Posterior cingulate gyrus (tissue), 11 donors: Measurements from ENCODE around the gene DLGAP1.
"Not testable (repeated sequence)": the region's sequence is repeated elsewhere in the genome, so short reads cannot be mapped to it uniquely, and the experiment has no call there.

Experiments
- DNase-seq, 10 donors: peaks; one replicate each; pipeline versions ENCODE4 v3.0.0 to v3.0.0-alpha.2; 2020 to 2021; ENCODE audit warnings: mixed read lengths in 3 of 10
- intact Hi-C: fragments of 100-400 bp; cut with DNase I; formaldehyde crosslinking; loops from one replicate; pipeline ENCODE4 v1.15.1; 2023

The DLGAP1 gene

GRCh38 chr18:4394700-4395099 is 60.4 kb downstream of the DLGAP1 start:
- intact Hi-C loops: no loop called here
- DNase-seq: no peak

- no peak for DNase-seq
Observed at GRCh38 chr18:4391859-4392258, 63.2 kb downstream of the DLGAP1 start.

GRCh38 chr18:4385876-4386275 is 69.2 kb downstream of the DLGAP1 start:
- no peak for DNase-seq
- intact Hi-C loops: no loop called here

More at GRCh38 chr18:4391859-4392258, 63.2 kb downstream of the DLGAP1 start:
- intact Hi-C loops: no loop called here

GRCh38 chr18:4384932-4385331 is 70.2 kb downstream of the DLGAP1 start:
- no peak for DNase-seq
- intact Hi-C loops: no loop called here

- no peak for DNase-seq
- intact Hi-C loops: no loop called here
Observed at GRCh38 chr18:4374564-4374963, 80.5 kb downstream of the DLGAP1 start.

- DNase-seq: no peak
- intact Hi-C loops: no loop called here
Observed at GRCh38 chr18:4369705-4370104, 85.4 kb downstream of the DLGAP1 start.

- intact Hi-C loops: no loop called here
- DNase-seq: no peak
Observed at GRCh38 chr18:4360221-4360715, 94.8 kb downstream of the DLGAP1 start.

- intact Hi-C loops: no loop called here
- DNase-seq: peak in 2 of 10 donors; percentile 57 to 65
Observed at GRCh38 chr18:4358618-4359017, 96.5 kb downstream of the DLGAP1 start.

- intact Hi-C loops: no loop called here
- DNase-seq: no peak
Observed at GRCh38 chr18:4357579-4357978, 97.5 kb downstream of the DLGAP1 start.

- DNase-seq: no peak
- intact Hi-C loops: no loop called here
Observed at GRCh38 chr18:4356929-4357328, 98.2 kb downstream of the DLGAP1 start.

- no peak for DNase-seq
- intact Hi-C loops: no loop called here
Observed at GRCh38 chr18:4353853-4354418, 101.2 kb downstream of the DLGAP1 start.

GRCh38 chr18:4352746-4353551 is 102.2 kb downstream of the DLGAP1 start:
- peak in 1 of 10 donors; percentile 50 for DNase-seq
- intact Hi-C loops: no loop called here

- intact Hi-C loops: no loop called here
- peak in 1 of 10 donors; percentile 62 for DNase-seq
Observed at GRCh38 chr18:4351005-4351404, 104.1 kb downstream of the DLGAP1 start.

- intact Hi-C loops: no loop called here
- no peak for DNase-seq
Observed at GRCh38 chr18:4335386-4335785, 119.7 kb downstream of the DLGAP1 start.

- intact Hi-C loops: no loop called here
- DNase-seq: no peak
Observed at GRCh38 chr18:4333043-4333442, 122.1 kb downstream of the DLGAP1 start.

- no peak for DNase-seq
- intact Hi-C loops: no loop called here
Observed at GRCh38 chr18:4319738-4320677, 135.1 kb downstream of the DLGAP1 start.

GRCh38 chr18:4318311-4318710 is 136.8 kb downstream of the DLGAP1 start:
- DNase-seq: no peak
- intact Hi-C loops: no loop called here

- intact Hi-C loops: not testable (repeated sequence)
Observed at GRCh38 chr18:4311945-4312344, 143.2 kb downstream of the DLGAP1 start.

GRCh38 chr18:4311136-4311535 is 144.0 kb downstream of the DLGAP1 start:
- no peak for DNase-seq
- intact Hi-C loops: no loop called here

More at GRCh38 chr18:4311945-4312344, 143.2 kb downstream of the DLGAP1 start:
- DNase-seq: not testable (repeated sequence)

GRCh38 chr18:4309227-4309626 is 145.9 kb downstream of the DLGAP1 start:
- intact Hi-C loops: no loop called here
- no peak for DNase-seq

GRCh38 chr18:4308576-4308975 is 146.5 kb downstream of the DLGAP1 start:
- intact Hi-C loops: no loop called here
- DNase-seq: no peak
